GM23248 (cell line): ENCODE measurements around the gene RNF121. TPM values are rescaled to one million over a fixed set of nuclear protein-coding genes. Genes with fewer than 3 reads are reported as not detected.

Experiments used
- DNase-seq: peaks from one replicate; pipeline ENCODE4 v3.0.0-alpha.2; 2015
- H2AFZ ChIP-seq: fragments of 200-600 bp; sonication (generic); 2 replicates; pipeline ENCODE4 v1.6.1; 2016; ENCODE audit warnings: antibody characterized with exemption
- H3F3A ChIP-seq: fragments of 200-600 bp; sonication (generic); 2 replicates; pipeline ENCODE4 v1.6.1; 2016; ENCODE audit warnings: mild to moderate bottlenecking, antibody characterized with exemption, mixed run types; ENCODE audit not compliant: insufficient read depth
- H3K27ac ChIP-seq: fragments of 200-600 bp; sonication (generic); 2 replicates; pipeline ENCODE4 v1.5.1; 2016; ENCODE audit warnings: mild to moderate bottlenecking
- H3K27me3 ChIP-seq: fragments of 200-600 bp; sonication (generic); replicated peaks from 2 replicates; pipeline ENCODE4 v1.6.1; 2016; ENCODE audit warnings: mild to moderate bottlenecking; ENCODE audit not compliant: insufficient read depth
- H3K36me3 ChIP-seq: fragments of 200-600 bp; sonication (generic); 2 replicates; pipeline ENCODE4 v1.6.1; 2016; ENCODE audit warnings: low read depth, mild to moderate bottlenecking
- H3K4me1 ChIP-seq: fragments of 200-600 bp; sonication (generic); 2 replicates; pipeline ENCODE4 v1.6.1; 2016; ENCODE audit warnings: mild to moderate bottlenecking; ENCODE audit not compliant: insufficient read depth
- H3K4me2 ChIP-seq: fragments of 200-600 bp; sonication (generic); one replicate; pipeline ENCODE4 v1.6.1; 2016; ENCODE audit warnings: mild to moderate bottlenecking; ENCODE audit not compliant: unreplicated experiment
- H3K4me3 ChIP-seq: fragments of 200-600 bp; sonication (generic); 2 replicates; pipeline ENCODE4 v1.5.1; 2016; ENCODE audit warnings: mild to moderate bottlenecking
- H3K79me2 ChIP-seq: fragments of 200-600 bp; sonication (generic); 2 replicates; pipeline ENCODE4 v1.6.1; 2016; ENCODE audit warnings: mild to moderate bottlenecking; ENCODE audit not compliant: insufficient read depth
- H3K9ac ChIP-seq: fragments of 200-600 bp; sonication (generic); 2 replicates; pipeline ENCODE4 v1.6.1; 2016; ENCODE audit warnings: mild to moderate bottlenecking
- H3K9me2 ChIP-seq: fragments of 200-600 bp; sonication (generic); 2 replicates; pipeline ENCODE4 v1.6.1; 2016; ENCODE audit warnings: mixed run types, mild to moderate bottlenecking, moderate library complexity; ENCODE audit not compliant: insufficient read depth
- H3K9me3 ChIP-seq: fragments of 200-600 bp; sonication (generic); one replicate; pipeline ENCODE4 v1.6.1; 2017; ENCODE audit warnings: low read depth
- H4K20me1 ChIP-seq: fragments of 200-600 bp; sonication (generic); 2 replicates; pipeline ENCODE4 v1.6.0; 2016; ENCODE audit not compliant: insufficient read depth
- EZH2 ChIP-seq: fragments of 200-600 bp; sonication (generic); IDR thresholded peaks from 2 replicates; pipeline ENCODE4 v1.6.1; 2018; ENCODE audit warnings: antibody characterized with exemption, mild to moderate bottlenecking; ENCODE audit not compliant: insufficient read depth, poor library complexity, severe bottlenecking
- EZH2phosphoT487 ChIP-seq: fragments of 200-600 bp; sonication (generic); IDR thresholded peaks from 2 replicates; pipeline ENCODE4 v1.6.1; 2018; ENCODE audit warnings: antibody characterized with exemption, moderate library complexity, mild to moderate bottlenecking, low read depth; ENCODE audit not compliant: insufficient read depth
- WGBS, 2 experiments: methylation state at CpG; one replicate each; pipeline ENCODE4 v1.1.6; 2015 to 2017; ENCODE audit warnings: low lambda C conversion rate in 2 of 2, low coverage in 1 of 2; ENCODE audit errors: missing lambda C conversion rate in 2 of 2; 5-methylcytosine and 5-hydroxymethylcytosine counted together
- in situ Hi-C: fragments of 300-500 bp; cut with MboI; formaldehyde crosslinking; loops from 2 replicates; pipeline ENCODE4 v1.15.0; 2020
- polyA plus RNA-seq: library from polyadenylated mRNA; unstranded; fragments of >200 nt; fragmentation: Nextera tagmentation; extraction: Ambion mirVana; gene quantifications from 2 replicates; pipeline ENCODE4 v1.2.1, GENCODE V29; 2016
- total RNA-seq: library from RNA; depleted of rRNA; stranded (reverse); fragments of >200 nt; shearing (Covaris generic); gene quantifications from 2 replicates; pipeline ENCODE4 v1.2.3, GENCODE V29; 2014; rRNA removed

RNF121 gene
- total and polyA plus RNA-seq, 2 experiments from 2014 or later = 19.9 to 20.3 TPM

GRCh38 chr11:72042064-72042745 is 113.4 kb downstream of the RNF121 start:
- H3K36me3 ChIP-seq = no peaks in the 10 kb centered on the region
- no peaks in the 10 kb centered on the region for H3K9me2 ChIP-seq
- H3K27ac ChIP-seq = peak overlapping the region; percentile 99
- TF ChIP-seq EZH2phosphoT487 (no peak), EZH2 (no peak)
- H3F3A ChIP-seq = peaks cover 46% of the 10 kb centered on the region
- H3K4me1 ChIP-seq = peaks cover 40% of the 10 kb centered on the region
- H3K4me3 ChIP-seq = peak overlapping the region; percentile 95
- H4K20me1 ChIP-seq = no peaks in the 10 kb centered on the region
- WGBS, 2 experiments = 22% methylated on average over 5 of the region's 5 CpGs
- H3K79me2 ChIP-seq = peaks cover 89% of the 10 kb centered on the region
- DNase-seq = no peak
- H3K27me3 ChIP-seq = no peaks in the 10 kb centered on the region
- peak overlapping the region; percentile 98 for H3K9ac ChIP-seq
- H3K4me2 ChIP-seq = peak overlapping the region; percentile 93
- H3K9me3 ChIP-seq = no peaks in the 10 kb centered on the region
- peak overlapping the region; percentile 87 for H2AFZ ChIP-seq
- in situ Hi-C loops = no loop called here

- peaks cover 85% of the 10 kb centered on the region for H3K79me2 ChIP-seq
- WGBS, 2 experiments = 82 to 88% methylated on average over 5 of the region's 5 CpGs
- no peak overlapping the region for H3K4me2 ChIP-seq
- H3K4me1 ChIP-seq = peaks cover 11% of the 10 kb centered on the region
- H3K27me3 ChIP-seq = no peaks in the 10 kb centered on the region
- in situ Hi-C loops = no loop called here
- H3K36me3 ChIP-seq = no peaks in the 10 kb centered on the region
- H3K27ac ChIP-seq = no peak overlapping the region
- no peak for DNase-seq
- no peaks in the 10 kb centered on the region for H3K9me2 ChIP-seq
- peaks cover 20% of the 10 kb centered on the region for H3F3A ChIP-seq
- H3K9me3 ChIP-seq = no peaks in the 10 kb centered on the region
- no peak overlapping the region for H3K9ac ChIP-seq
- no peaks in the 10 kb centered on the region for H4K20me1 ChIP-seq
- H3K4me3 ChIP-seq = no peak overlapping the region
- TF ChIP-seq EZH2 (no peak), EZH2phosphoT487 (no peak)
- no peak overlapping the region for H2AFZ ChIP-seq
These were observed 117.0 kb downstream of the RNF121 start for GRCh38 chr11:72045849-72046248.

Other genes with a start within 250 kb of the RNF121 start
- gene DEFB108B, start 95.8 kb upstream of the RNF121 start, total RNA-seq = not detected in 2 replicates
- gene DEFB108B, start 95.8 kb upstream of the RNF121 start, polyA plus RNA-seq = not detected in 2 replicates
- not detected in 2 replicates for gene DEFB131B, start 50.6 kb upstream of the RNF121 start, total RNA-seq
- gene DEFB131B, start 50.6 kb upstream of the RNF121 start, polyA plus RNA-seq = not detected in 2 replicates
- gene XNDC1N, start 452 bp upstream of the RNF121 start, total RNA-seq = 0.38 and 4.6 TPM in 2 replicates
- 3.3 and 3.9 TPM in 2 replicates for gene XNDC1N, start 452 bp upstream of the RNF121 start, polyA plus RNA-seq
- 2.5 and 4.8 TPM in 2 replicates for gene IL18BP, start 69.9 kb downstream of the RNF121 start, total RNA-seq
- 0.14 and 0.44 TPM in 2 replicates for gene IL18BP, start 69.9 kb downstream of the RNF121 start, polyA plus RNA-seq
- gene NUMA1, start 151.5 kb downstream of the RNF121 start, total RNA-seq = 124 and 149 TPM in 2 replicates
- 48.7 and 51.5 TPM in 2 replicates for gene NUMA1, start 151.5 kb downstream of the RNF121 start, polyA plus RNA-seq
- 7.1 and 7.8 TPM in 2 replicates for gene LRRC51, start 151.8 kb downstream of the RNF121 start, total RNA-seq
- 7.5 and 9.4 TPM in 2 replicates for gene LRRC51, start 151.8 kb downstream of the RNF121 start, polyA plus RNA-seq
- 122 and 132 TPM in 2 replicates for gene LAMTOR1, start 174.3 kb downstream of the RNF121 start, total RNA-seq
- gene LAMTOR1, start 174.3 kb downstream of the RNF121 start, polyA plus RNA-seq = 142 and 145 TPM in 2 replicates
- gene TOMT, start 176.9 kb downstream of the RNF121 start, total RNA-seq = not detected in 2 replicates
- not detected in 2 replicates for gene TOMT, start 176.9 kb downstream of the RNF121 start, polyA plus RNA-seq
- 38.7 TPM in 2 replicates for gene ANAPC15, start 183.6 kb downstream of the RNF121 start, total RNA-seq
- 57.5 and 62.4 TPM in 2 replicates for gene ANAPC15, start 183.6 kb downstream of the RNF121 start, polyA plus RNA-seq
- gene FOLR3, start 206.7 kb downstream of the RNF121 start, total RNA-seq = 0.43 and 4.3 TPM in 2 replicates
- 0.93 and 1.8 TPM in 2 replicates for gene FOLR3, start 206.7 kb downstream of the RNF121 start, polyA plus RNA-seq